Osteocyte (in vitro differentiated cells): ENCODE data around the gene TP53BP2. TPM values are rescaled to one million over a fixed set of nuclear protein-coding genes. Genes with fewer than 3 reads are reported as not detected.

Experiments
- DNase-seq: peaks from one replicate; pipeline ENCODE4 v3.0.0; 2021; ENCODE audit warnings: mixed read lengths; ENCODE audit not compliant: unreplicated experiment; ENCODE audit errors: extremely low spot score
- H3K27ac Mint-ChIP-seq: one replicate; pipeline ENCODE4 v1.8.0; 2021; ENCODE audit warnings: mild to moderate bottlenecking, mixed read lengths; ENCODE audit not compliant: unreplicated experiment
- H3K27me3 Mint-ChIP-seq: one replicate; pipeline ENCODE4 v1.8.0; 2021; ENCODE audit warnings: mixed read lengths; ENCODE audit not compliant: unreplicated experiment
- H3K36me3 Mint-ChIP-seq: one replicate; pipeline ENCODE4 v1.8.0; 2021; ENCODE audit warnings: mixed read lengths; ENCODE audit not compliant: unreplicated experiment
- H3K4me1 Mint-ChIP-seq: one replicate; pipeline ENCODE4 v1.8.0; 2021; ENCODE audit warnings: mixed read lengths; ENCODE audit not compliant: unreplicated experiment
- H3K4me3 Mint-ChIP-seq: one replicate; pipeline ENCODE4 v1.8.0; 2021; ENCODE audit warnings: mild to moderate bottlenecking, moderate library complexity, mixed read lengths; ENCODE audit not compliant: unreplicated experiment
- H3K9me3 Mint-ChIP-seq: one replicate; pipeline ENCODE4 v1.8.0; 2021; ENCODE audit warnings: mixed read lengths; ENCODE audit not compliant: unreplicated experiment
- CTCF ChIP-seq: fragments of 200-600 bp; sonication (generic); IDR thresholded peaks from 2 replicates; pipeline ENCODE4 v1.5.0; 2021; ENCODE audit warnings: antibody characterized with exemption, mild to moderate bottlenecking, moderate library complexity
- total RNA-seq: library from RNA; stranded (reverse); gene quantifications from 2 replicates; pipeline ENCODE4 v1.2.1, GENCODE V29; 2021

TP53BP2 gene
- total RNA-seq, 1 donor from 2014 or later, result 58.7 TPM

- H3K27ac Mint-ChIP-seq, result no peak overlapping the region
- no peak for DNase-seq
- H3K36me3 Mint-ChIP-seq, result peaks cover 41% of the 10 kb centered on the region
- no peak for TF ChIP-seq CTCF
- no peaks in the 10 kb centered on the region for H3K27me3 Mint-ChIP-seq
- H3K4me3 Mint-ChIP-seq, result no peak overlapping the region
- no peaks in the 10 kb centered on the region for H3K9me3 Mint-ChIP-seq
- no peaks in the 10 kb centered on the region for H3K4me1 Mint-ChIP-seq
Observed at GRCh38 chr1:223783676-223784075, 62.1 kb downstream of the TP53BP2 start.

GRCh38 chr1:223780949-223781348 lies 64.8 kb downstream of the TP53BP2 start:
- no peak for DNase-seq
- TF ChIP-seq CTCF, result no peak
- Mint-ChIP-seq H3K9me3 (no peaks in the 10 kb centered on the region), H3K27ac (peak overlapping the region; percentile 46), H3K4me1 (peaks cover 6% of the 10 kb centered on the region), H3K27me3 (no peaks in the 10 kb centered on the region), H3K4me3 (no peak overlapping the region), H3K36me3 (peaks cover 55% of the 10 kb centered on the region)

GRCh38 chr1:223780318-223780717 lies 65.4 kb downstream of the TP53BP2 start:
- Mint-ChIP-seq H3K4me3 (no peak overlapping the region), H3K4me1 (peaks cover 10% of the 10 kb centered on the region), H3K36me3 (peaks cover 54% of the 10 kb centered on the region), H3K9me3 (no peaks in the 10 kb centered on the region), H3K27me3 (no peaks in the 10 kb centered on the region), H3K27ac (peak overlapping the region; percentile 34)
- DNase-seq, result no peak
- no peak for TF ChIP-seq CTCF

GRCh38 chr1:223776826-223777454 lies 68.8 kb downstream of the TP53BP2 start:
- Mint-ChIP-seq H3K4me3 (no peak overlapping the region), H3K4me1 (peaks cover 29% of the 10 kb centered on the region), H3K36me3 (peaks cover 52% of the 10 kb centered on the region), H3K27me3 (no peaks in the 10 kb centered on the region), H3K27ac (peak overlapping the region; percentile 64), H3K9me3 (no peaks in the 10 kb centered on the region)
- peak; percentile 17 for DNase-seq
- no peak for TF ChIP-seq CTCF

DNA sequence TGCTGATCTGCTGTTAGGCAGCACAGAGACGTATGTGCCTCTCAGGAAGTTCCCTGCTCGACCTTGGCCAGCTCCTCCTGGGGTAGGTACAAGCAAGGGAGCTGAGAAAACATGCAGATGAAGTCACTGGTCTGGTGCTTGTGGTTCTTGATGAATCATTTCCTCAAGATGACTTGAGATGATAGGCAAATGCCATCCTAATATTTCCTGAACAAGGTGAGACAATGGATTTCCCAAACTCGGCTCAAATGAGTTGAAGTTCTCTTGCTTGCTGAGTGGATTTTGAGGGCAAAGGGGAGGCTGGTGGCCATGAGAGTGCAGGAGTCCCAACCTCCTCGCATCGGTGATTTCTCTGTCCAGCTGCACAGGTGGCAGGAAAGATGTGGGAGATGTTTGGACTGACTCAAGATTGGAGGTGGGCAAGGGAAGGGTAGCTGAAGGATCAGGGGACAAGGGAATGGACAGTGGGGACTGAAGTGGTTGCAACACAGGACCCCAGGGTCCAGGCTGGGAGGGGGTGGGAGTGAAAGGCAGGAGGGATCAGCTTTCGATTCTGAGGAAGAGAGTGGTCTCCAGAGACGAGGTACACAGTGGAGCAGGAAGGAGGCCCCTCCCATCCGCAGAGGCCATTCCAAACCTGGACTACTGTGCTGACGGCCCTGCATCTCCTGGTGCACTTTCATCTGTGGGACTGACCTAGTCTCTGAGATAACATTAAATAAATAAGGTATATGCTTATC lies 69.5 kb downstream of the TP53BP2 start:
- Mint-ChIP-seq H3K27me3 (no peaks in the 10 kb centered on the region), H3K27ac (peak overlapping the region; percentile 75), H3K4me1 (peaks cover 36% of the 10 kb centered on the region), H3K9me3 (no peaks in the 10 kb centered on the region), H3K36me3 (peaks cover 52% of the 10 kb centered on the region), H3K4me3 (no peak overlapping the region)
- peak; percentile 68 for DNase-seq
- TF ChIP-seq CTCF, result no peak
